Suprapubic skin (tissue), 4 donors: Measurements from ENCODE around the gene IWS1. TPM values are rescaled to one million over a fixed set of nuclear protein-coding genes. Genes with fewer than 3 reads are reported as not detected.

Experiments used
- DNase-seq, 2 donors: peaks; one replicate each; pipeline ENCODE4 v3.0.0-alpha.2; 2019; ENCODE audit warnings: low spot score in 2 of 2
- H3K27ac ChIP-seq: fragments of 200-600 bp; sonication (generic); one replicate; pipeline ENCODE4 v1.5.1; 2019
- H3K27me3 ChIP-seq: fragments of 200-600 bp; sonication (generic); one replicate; pipeline ENCODE4 v1.5.1; 2019
- H3K36me3 ChIP-seq: fragments of 200-600 bp; sonication (generic); one replicate; pipeline ENCODE4 v1.5.1; 2019
- H3K4me1 ChIP-seq: fragments of 200-600 bp; sonication (generic); one replicate; pipeline ENCODE4 v1.5.1; 2019
- H3K4me3 ChIP-seq: fragments of 200-600 bp; sonication (generic); one replicate; pipeline ENCODE4 v1.5.1; 2019; ENCODE audit warnings: mild to moderate bottlenecking
- H3K9me3 ChIP-seq: fragments of 200-600 bp; sonication (generic); one replicate; pipeline ENCODE4 v1.5.1; 2019
- EP300 ChIP-seq: sonication (generic); formaldehyde crosslinking; IDR thresholded peaks from one replicate; pipeline ENCODE4 v1.6.1; 2017; ENCODE audit warnings: antibody characterized with exemption
- POLR2A ChIP-seq, 2 donors: fragments of 450-650 bp; IDR thresholded peaks; one replicate each; pipeline ENCODE4 v1.6.1; 2017; ENCODE audit warnings: antibody characterized with exemption in 2 of 2, mild to moderate bottlenecking in 2 of 2, moderate library complexity in 2 of 2
- POLR2AphosphoS5 ChIP-seq, 3 donors: sonication (generic); formaldehyde crosslinking; IDR thresholded peaks; one replicate each; pipeline ENCODE4 v1.6.1; 2017; ENCODE audit warnings: antibody characterized with exemption in 3 of 3
- WGBS: methylation state at CpG from one replicate; pipeline ENCODE4 v1.1.5; 2018; 5-methylcytosine and 5-hydroxymethylcytosine counted together
- total RNA-seq, 4 donors: library from RNA; depleted of rRNA; stranded (reverse); fragments of >200 nt; gene quantifications; one replicate each; pipeline ENCODE4 v1.1.0, GENCODE V29; 2016
- TF ChIP-seq, protein P1 (sequence below), 2 donors: fragments of 200-600 bp in 1 of 2; fragments of 450-650 bp in 1 of 2; sonication (generic) in 1 of 2; IDR thresholded peaks; one replicate each; pipeline ENCODE4 v1.5.1; 2016 to 2019; ENCODE audit warnings: antibody characterized with exemption in 2 of 2, mild to moderate bottlenecking in 1 of 2, moderate library complexity in 1 of 2

IWS1 gene
- total RNA-seq, 4 donors from 2014 or later, result 23.2 to 51.4 (median 29.9) TPM

DNA sequence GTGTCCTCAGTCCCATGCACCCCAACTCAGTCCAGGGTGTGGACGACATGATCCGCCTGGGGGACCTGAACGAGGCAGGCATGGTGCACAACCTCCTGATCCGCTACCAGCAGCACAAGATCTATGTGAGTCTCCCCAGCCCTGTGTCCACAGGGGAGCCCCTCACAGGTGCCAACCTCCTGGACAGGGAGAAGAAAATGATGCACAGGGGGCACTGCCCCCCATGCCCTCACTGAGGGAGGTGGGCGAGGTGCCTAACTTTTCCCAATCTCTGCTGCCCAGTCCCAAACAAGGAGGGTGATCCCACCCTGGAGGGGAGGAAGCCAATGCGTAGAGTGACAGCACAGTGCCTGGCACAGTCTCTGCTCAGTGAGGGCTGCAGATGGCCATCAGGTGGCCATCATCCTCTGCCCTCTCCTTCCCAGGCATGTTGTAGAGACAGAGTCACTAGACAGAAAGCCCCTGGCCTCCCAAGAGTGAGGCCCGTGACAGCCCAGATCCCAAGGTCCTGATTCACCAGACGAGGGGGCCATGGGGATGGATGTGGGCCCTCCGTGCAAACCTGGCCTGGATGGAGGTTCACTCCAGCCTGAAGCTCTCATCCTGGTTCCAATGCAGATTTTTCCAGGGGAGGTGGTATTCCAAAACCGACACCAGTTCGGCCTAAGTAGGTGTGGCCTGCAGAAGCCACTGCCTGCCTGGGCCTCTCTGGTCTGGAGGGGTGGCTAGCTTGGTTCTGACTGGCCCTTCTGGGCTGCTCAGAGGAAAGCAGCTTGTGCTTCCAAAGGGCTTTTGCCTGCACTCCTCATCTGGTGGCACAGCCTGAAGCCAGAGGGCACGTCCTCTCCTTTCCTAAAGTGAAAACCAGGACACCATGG lies 39.2 kb upstream of the IWS1 start:
- 88% methylated on average over 8 of the region's 12 CpGs for WGBS
- peak in 1 of 2 donors; percentile 64 for DNase-seq

GRCh38 chr2:127564429-127565260 lies 38.4 kb upstream of the IWS1 start:
- TF ChIP-seq, protein P1, sequence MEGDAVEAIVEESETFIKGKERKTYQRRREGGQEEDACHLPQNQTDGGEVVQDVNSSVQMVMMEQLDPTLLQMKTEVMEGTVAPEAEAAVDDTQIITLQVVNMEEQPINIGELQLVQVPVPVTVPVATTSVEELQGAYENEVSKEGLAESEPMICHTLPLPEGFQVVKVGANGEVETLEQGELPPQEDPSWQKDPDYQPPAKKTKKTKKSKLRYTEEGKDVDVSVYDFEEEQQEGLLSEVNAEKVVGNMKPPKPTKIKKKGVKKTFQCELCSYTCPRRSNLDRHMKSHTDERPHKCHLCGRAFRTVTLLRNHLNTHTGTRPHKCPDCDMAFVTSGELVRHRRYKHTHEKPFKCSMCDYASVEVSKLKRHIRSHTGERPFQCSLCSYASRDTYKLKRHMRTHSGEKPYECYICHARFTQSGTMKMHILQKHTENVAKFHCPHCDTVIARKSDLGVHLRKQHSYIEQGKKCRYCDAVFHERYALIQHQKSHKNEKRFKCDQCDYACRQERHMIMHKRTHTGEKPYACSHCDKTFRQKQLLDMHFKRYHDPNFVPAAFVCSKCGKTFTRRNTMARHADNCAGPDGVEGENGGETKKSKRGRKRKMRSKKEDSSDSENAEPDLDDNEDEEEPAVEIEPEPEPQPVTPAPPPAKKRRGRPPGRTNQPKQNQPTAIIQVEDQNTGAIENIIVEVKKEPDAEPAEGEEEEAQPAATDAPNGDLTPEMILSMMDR (IDR thresholded peaks at IDR 0.05), result no peak
- TF ChIP-seq POLR2A (IDR thresholded peaks at IDR 0.05), result no peak
- no peak for TF ChIP-seq POLR2AphosphoS5 (IDR thresholded peaks at IDR 0.05)
- no peak for TF ChIP-seq EP300
- peak in 1 of 2 donors; percentile 56 for DNase-seq

More for the DNA sequence above, 39.2 kb upstream of the IWS1 start:
- no peak overlapping the region for H3K27ac ChIP-seq
- no peaks in the 10 kb centered on the region for H3K4me1 ChIP-seq
- no peaks in the 10 kb centered on the region for H3K27me3 ChIP-seq
- TF ChIP-seq EP300 (no peak), POLR2A (IDR thresholded peaks at IDR 0.05) (no peak), POLR2AphosphoS5 (IDR thresholded peaks at IDR 0.05) (no peak)
- TF ChIP-seq, protein P1 (IDR thresholded peaks at IDR 0.05), result no peak
- no peaks in the 10 kb centered on the region for H3K36me3 ChIP-seq
- no peak overlapping the region for H3K4me3 ChIP-seq
- H3K9me3 ChIP-seq, result no peaks in the 10 kb centered on the region

DNA sequence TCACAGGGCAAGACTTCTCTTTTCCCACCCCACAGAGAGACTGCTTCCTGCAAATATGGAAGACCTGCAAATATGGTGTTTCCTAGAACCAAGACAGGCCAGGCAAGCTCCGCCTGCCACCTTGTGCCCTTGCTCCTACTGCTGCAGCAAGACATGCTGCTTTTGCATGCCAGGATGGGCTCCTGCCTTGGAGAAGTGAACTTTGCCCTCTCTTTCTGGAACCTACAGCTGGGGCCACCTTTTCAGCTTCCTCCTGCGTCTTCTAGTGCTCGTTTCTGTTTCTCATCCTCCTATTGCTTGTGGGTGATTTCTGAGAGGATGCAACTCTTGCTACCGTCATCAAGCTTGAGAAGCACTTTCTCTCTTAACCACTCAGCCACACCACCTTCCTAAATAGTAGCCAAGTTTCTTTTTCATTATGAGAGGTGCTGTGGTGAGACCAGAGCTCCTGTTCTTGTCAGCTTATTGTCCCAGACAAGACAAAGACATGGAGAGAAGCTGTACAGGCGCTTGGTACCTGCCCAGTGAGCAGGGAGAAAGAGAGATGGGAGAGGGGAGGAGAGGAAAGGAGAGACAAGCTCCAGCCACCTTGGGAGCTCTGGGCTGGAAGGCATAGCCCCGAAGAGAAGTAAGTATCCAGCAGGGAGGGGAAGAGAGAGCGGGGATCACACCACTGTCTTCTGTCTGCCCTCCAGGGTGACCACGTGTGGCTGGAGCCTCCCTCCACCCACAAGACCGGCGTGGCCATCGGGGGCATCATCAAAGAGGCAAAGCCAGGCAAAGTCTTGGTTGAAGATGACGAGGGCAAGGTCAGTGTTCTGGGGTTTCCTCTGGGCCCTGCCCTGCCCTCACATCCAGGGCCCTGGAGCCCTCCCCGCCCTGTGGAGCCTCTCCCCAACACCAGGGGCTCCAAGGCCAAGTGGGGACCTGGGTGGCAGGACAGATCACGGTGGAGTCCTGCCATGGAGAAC lies 37.5 kb upstream of the IWS1 start:
- H3K4me1 ChIP-seq, result no peaks in the 10 kb centered on the region
- H3K27me3 ChIP-seq, result no peaks in the 10 kb centered on the region
- DNase-seq, result peak in 1 of 2 donors; percentile 53
- 79% methylated on average over 14 of the region's 14 CpGs for WGBS
- H3K36me3 ChIP-seq, result no peaks in the 10 kb centered on the region
- no peak for TF ChIP-seq POLR2A (IDR thresholded peaks at IDR 0.05)
- TF ChIP-seq, protein P1 (IDR thresholded peaks at IDR 0.05), result no peak
- no peak for TF ChIP-seq POLR2AphosphoS5 (IDR thresholded peaks at IDR 0.05)
- no peak for TF ChIP-seq EP300
- no peaks in the 10 kb centered on the region for H3K9me3 ChIP-seq
- H3K4me3 ChIP-seq, result no peak overlapping the region
- no peak overlapping the region for H3K27ac ChIP-seq

More at GRCh38 chr2:127564429-127565260, 38.4 kb upstream of the IWS1 start:
- Histone ChIP-seq H3K9me3 (no peaks in the 10 kb centered on the region), H3K27me3 (no peaks in the 10 kb centered on the region), H3K36me3 (no peaks in the 10 kb centered on the region), H3K4me3 (no peak overlapping the region), H3K4me1 (no peaks in the 10 kb centered on the region), H3K27ac (no peak overlapping the region)
- WGBS, result 92% methylated on average over 11 of the region's 11 CpGs

GRCh38 chr2:127562936-127563335 lies 36.6 kb upstream of the IWS1 start:
- DNase-seq, result no peak
- Histone ChIP-seq H3K36me3 (no peaks in the 10 kb centered on the region), H3K4me1 (no peaks in the 10 kb centered on the region), H3K27ac (no peak overlapping the region), H3K9me3 (no peaks in the 10 kb centered on the region), H3K4me3 (no peak overlapping the region), H3K27me3 (no peaks in the 10 kb centered on the region)
- TF ChIP-seq POLR2AphosphoS5 (IDR thresholded peaks at IDR 0.05) (no peak), POLR2A (IDR thresholded peaks at IDR 0.05) (no peak), EP300 (no peak)
- TF ChIP-seq, protein P1 (IDR thresholded peaks at IDR 0.05), result no peak
- WGBS, result 83% methylated on average over 2 of the region's 2 CpGs
